Urothelium cell line (cell line): ENCODE results near the gene TICAM1.
"Not testable (repeated sequence)": the region's sequence is repeated elsewhere in the genome, so short reads cannot be mapped to it uniquely, and the experiment has no call there.

ENCODE experiments used
- DNase-seq: peaks from one replicate; pipeline ENCODE4 v3.0.0; 2011; ENCODE audit warnings: low spot score, mixed read lengths
- FAIRE-seq: peaks from 2 replicates; lab custom pipeline; 2011; peaks lifted over from hg19 to GRCh38; lab: Jason Lieb, UNC

Gene TICAM1

DNA sequence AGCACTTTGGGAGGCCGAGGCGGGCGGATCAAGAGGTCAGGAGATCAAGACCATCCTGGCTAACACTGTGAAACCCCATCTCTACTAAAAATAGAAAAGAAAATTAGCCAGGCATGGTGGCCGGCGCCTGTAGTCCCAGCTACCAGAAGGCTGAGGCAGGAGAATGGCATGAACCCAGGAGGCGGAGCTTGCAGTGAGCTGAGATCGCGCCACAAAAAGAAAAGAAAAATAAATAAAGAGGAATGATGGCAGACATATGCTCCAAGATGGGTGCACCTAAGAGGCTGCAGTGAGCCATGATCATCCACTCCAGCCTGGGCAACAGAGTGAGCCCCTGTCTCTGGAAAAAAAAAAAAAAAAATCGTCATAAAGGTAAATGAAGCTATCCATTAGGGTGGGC is 14.5 kb upstream of the TICAM1 start:
- DNase-seq, FAIRE-seq: not testable (repeated sequence)

DNA sequence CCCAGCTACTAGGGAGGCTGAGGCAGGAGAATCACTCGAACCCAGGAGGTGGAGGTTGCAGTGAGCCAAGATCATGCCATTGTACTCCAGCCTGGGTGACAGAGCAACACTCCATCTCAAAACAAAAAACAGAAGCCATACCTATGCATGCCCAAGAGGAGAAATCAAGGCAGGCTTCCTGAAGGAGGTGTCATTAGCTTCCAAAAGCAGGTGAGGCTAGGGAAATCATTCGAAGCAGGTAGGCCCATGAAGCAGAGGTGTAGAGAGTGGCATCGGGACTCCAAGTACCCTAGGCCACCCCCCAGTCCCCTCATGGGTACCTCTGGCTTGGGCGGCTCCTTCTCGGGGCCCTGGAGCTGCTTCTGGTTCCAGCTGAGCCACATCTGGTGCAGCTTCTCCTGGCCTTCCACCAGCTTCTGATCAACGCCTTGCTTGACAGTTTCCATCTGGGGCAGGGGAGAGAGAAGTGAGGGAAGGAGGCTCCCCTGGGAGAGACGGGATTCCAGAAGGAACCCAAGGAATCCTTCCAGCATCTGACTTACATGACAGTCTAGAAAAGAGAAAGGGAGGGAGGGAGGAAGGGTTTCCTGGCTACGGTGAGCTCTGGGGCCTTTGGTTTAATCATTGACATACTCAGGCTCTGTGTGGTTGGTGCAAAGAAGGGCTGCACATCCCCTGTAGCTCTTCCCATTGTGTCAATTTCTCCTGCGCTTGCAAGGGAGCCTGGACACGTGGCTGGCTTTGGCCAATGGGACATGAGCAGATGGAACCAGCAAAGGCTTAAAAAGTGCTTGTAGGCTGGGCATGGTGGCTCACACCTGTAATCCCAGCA is 13.1 kb upstream of the TICAM1 start:
- DNase-seq = no peak

GRCh38 chr19:4843647-4843965 is 12.1 kb upstream of the TICAM1 start:
- FAIRE-seq = no peak

More for the DNA sequence above, 13.1 kb upstream of the TICAM1 start:
- no peak for FAIRE-seq

GRCh38 chr19:4839192-4839591 is 7.7 kb upstream of the TICAM1 start:
- FAIRE-seq = no peak
- DNase-seq = no peak

More at GRCh38 chr19:4843647-4843965, 12.1 kb upstream of the TICAM1 start:
- DNase-seq = no peak

GRCh38 chr19:4832776-4833175 is 1.3 kb upstream of the TICAM1 start:
- DNase-seq (no peak), FAIRE-seq (no peak)

GRCh38 chr19:4831979-4832340 is 448 bp upstream of the TICAM1 start:
- FAIRE-seq, DNase-seq: not testable (repeated sequence)

- DNase-seq (no peak), FAIRE-seq (no peak)
Observed at GRCh38 chr19:4830768-4831265, 695 bp downstream of the TICAM1 start.

GRCh38 chr19:4830332-4830731 is 1.2 kb downstream of the TICAM1 start:
- FAIRE-seq (no peak), DNase-seq (no peak)

DNA sequence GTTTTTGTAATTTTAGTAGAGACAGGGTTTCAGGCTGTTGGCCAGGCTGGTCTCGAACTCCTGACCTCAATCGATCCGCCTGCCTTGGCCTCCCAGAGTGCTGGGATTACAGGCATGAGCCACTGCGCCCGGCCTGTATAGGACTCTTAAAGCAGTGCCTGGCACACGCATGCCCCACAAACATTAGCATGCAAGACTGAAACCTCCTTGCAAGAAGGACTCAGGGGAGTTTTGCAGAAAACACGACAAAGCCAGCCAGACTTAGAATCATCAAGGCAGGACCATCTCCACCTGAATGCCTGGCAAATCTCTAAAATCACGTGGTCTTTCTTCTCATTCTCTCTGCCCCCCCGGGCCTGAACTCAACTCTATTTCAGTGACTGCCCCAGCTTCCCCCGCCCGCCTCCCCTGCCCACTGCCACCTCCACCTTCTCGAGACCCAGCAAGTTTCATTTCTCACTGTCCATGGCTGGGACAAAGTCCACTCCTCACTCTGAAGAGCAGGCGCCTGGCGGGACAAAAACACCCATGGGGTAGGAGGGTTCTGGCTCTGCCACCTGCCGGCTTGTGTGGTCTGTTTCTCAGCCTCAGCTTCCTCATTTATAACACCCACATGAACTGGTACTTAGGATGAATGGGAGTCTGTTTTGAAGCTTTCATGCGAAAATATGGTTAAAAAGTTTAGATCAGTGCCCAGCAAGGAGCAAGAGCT is 2.4 kb downstream of the TICAM1 start:
- FAIRE-seq (no peak), DNase-seq (no peak)

DNA sequence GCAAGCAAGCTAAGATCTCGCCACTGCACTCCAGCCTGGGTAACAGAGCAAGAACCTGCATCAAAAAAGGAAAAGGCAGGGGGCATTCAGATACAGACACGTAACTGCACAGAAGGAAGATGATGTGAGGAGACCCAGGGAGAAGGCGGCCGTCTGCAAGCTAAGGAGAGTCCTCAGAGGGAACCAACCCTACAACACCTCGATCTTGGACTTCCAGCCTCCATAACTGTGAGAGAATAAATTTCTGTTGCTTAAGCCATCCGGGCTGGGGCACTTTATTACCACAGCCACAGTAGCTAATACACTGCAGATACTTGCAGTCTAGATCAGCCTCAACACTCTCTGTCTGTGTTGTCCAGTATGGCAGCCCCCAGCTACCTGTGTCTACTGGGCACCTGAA is 7.9 kb downstream of the TICAM1 start:
- FAIRE-seq (no peak), DNase-seq (no peak)

GRCh38 chr19:4822354-4822753 is 9.2 kb downstream of the TICAM1 start:
- DNase-seq, FAIRE-seq: not testable (repeated sequence)

DNA sequence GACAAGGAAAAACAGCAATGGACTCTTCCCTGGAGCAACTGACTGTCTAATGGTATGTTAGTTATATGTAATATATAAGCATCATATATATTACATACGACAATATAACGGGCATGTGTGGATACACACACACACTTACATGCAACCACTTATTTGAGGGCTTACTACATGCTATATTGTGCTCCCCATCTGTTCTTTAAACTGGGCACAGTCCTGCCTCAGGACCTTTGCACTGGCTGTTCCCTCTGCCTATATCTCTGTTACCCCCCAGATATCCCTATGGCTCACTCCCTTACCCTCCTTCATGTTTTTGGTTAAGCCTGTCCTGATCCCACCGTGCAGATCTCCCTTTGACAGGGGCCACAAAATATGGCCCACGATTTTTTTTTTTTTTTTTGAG is 10.2 kb downstream of the TICAM1 start:
- FAIRE-seq (no peak), DNase-seq (no peak)

DNA sequence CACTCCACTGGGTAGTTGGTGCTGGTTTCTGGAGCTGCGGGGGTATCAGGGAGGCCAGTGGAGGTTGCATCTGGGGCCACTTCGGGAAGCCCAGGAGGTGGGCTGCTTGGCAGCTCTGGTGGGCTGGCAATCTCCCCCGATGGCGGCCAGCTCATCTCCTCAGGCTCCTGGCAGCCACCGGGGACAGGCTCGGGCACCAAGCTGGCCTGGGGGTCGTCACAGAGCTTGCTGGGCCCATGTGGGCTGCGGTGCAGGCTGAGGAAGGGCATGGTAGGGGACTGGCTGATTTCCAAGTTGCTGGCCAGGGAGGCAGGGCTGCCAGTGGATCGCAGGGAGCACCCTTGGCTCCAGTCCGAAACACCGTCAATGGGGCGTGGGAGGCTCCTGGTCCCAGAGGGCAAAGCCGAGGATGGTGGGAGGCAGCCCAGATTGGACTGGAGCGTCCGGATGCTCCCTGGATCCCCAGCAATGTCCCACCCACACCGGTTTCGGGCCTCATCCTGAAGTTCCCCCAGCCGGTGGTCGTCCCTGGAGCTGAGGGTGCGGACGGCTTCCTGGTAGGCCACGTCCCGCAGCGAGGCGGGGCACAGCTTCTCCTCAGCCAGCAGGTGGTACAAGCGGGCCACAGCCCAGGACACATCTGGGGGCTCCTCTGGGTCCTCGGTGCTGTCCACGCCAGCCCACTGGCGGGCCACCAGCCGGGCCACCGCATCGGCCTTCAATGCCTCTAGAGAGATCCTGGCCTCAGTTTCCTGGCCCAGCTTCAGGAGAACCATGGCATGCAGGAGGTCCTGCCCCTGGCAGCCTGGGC is 13.8 kb downstream of the TICAM1 start:
- FAIRE-seq (no peak), DNase-seq (no peak)

DNA sequence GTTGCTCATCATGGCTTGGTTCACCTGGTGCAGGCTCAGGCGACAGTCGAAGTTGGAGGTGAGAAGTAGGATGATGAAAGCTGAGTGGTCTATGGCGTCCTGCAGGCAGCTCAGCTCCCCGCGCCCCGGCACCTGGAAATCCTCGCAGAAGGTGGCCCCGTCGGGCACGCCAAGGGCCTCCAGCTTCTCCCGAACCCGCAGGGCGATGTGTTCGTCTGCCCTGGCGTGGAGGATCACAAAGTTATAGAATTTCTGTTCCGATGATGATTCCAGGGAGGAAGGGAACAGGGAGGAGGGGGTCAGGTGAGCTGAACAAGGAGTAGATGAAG is 14.6 kb downstream of the TICAM1 start:
- FAIRE-seq = no peak
- DNase-seq = no peak

DNA sequence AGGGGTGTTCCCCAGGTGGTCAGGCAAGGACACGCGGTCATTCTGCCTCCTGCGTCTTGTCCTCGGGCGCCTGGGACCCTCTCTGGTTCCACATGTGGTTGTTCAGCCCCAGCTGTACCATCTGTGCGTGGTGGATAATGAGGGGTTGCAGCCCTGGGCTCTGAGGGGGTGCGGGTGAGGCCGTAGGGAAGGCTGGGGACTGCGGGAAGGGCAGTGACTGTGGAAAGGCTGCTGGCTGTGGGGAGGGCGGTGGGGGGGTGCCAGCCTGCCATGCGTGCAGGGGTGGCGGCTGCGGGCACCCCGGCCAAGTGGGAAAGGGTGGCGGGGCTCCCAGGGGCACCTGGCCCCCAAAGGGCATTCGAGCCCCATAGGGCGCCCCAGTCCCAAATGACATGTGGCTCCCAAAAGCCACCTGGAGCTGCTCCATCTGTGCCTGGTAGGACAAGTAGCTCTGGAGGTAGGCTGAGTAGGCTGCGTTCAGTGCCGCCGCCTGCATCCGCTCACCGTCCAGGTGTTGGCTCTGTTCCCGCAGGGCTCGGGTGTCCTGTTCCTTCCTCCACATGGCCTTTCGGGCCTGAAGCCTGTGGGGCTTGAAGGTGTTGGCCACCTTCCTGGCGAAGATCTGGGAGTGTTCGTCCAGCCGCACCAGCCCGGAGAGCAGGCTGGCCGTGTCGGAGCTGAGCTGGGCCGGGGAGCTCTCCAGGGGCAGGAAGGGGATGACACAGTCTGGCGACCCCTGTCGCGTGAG is 15.1 kb downstream of the TICAM1 start:
- no peak for FAIRE-seq
- no peak for DNase-seq

- FAIRE-seq = peak; percentile 86
- peak; percentile 88 for DNase-seq
Observed at GRCh38 chr19:4815426-4816201, 15.9 kb downstream of the TICAM1 start.

- no peak for FAIRE-seq
- no peak for DNase-seq
Observed at GRCh38 chr19:4814625-4815425, 16.7 kb downstream of the TICAM1 start.

GRCh38 chr19:4811328-4812131 is 20.0 kb downstream of the TICAM1 start:
- FAIRE-seq (no peak), DNase-seq (peak; percentile 67)
